Kidney epithelial cell (primary cell): Measurements from ENCODE around the gene PEX6. TPM values are rescaled to one million over a fixed set of nuclear protein-coding genes. Genes with fewer than 3 reads are reported as not detected.

Experiments
- DNase-seq: peaks from one replicate; pipeline ENCODE4 v3.0.0-alpha.2; 2010; ENCODE audit warnings: low read depth
- H3K27me3 ChIP-seq: 2 replicates; pipeline ENCODE4 v1.6.0; 2011; ENCODE audit warnings: low read length; ENCODE audit not compliant: control insufficient read depth, insufficient read depth
- H3K36me3 ChIP-seq: 2 replicates; pipeline ENCODE4 v1.5.1; 2011; ENCODE audit warnings: low read length; ENCODE audit not compliant: control insufficient read depth, insufficient read depth
- H3K4me3 ChIP-seq: 2 replicates; pipeline ENCODE4 v1.5.1; 2011; ENCODE audit warnings: low read depth, mild to moderate bottlenecking, control low read depth, low read length
- CTCF ChIP-seq: IDR thresholded peaks from 2 replicates; pipeline ENCODE4 v1.5.1; 2011; ENCODE audit warnings: mild to moderate bottlenecking, moderate library complexity, low read length, control low read depth, inconsistent platforms; ENCODE audit not compliant: insufficient read depth, poor library complexity, severe bottlenecking
- total RNA-seq: library from RNA; depleted of rRNA; stranded (reverse); fragments of >200 nt; gene quantifications from 2 replicates; pipeline ENCODE4 v1.2.3, GENCODE V29; 2015

PEX6 gene
- total RNA-seq, 1 donor from 2014 or later: 40.7 TPM

- Histone ChIP-seq H3K36me3 (peaks cover 5% of the 10 kb centered on the region), H3K4me3 (peak within 1 kb of the TSS; percentile 95), H3K27me3 (no peaks in the 10 kb centered on the region)
- no peak for TF ChIP-seq CTCF
- DNase-seq: peak; percentile 100
These were observed 35.0 kb upstream of the PEX6 start, which contains the start of the genes KLHDC3 and MEA1 for GRCh38 chr6:43013843-43014433. Gene KLHDC3 (plus strand): TSS chr6:43014249. CDS start chr6:43017193, 2,944 bp downstream. Gene MEA1 (minus strand): TSS chr6:43013946. CDS start chr6:43013813, 133 bp downstream.

- Histone ChIP-seq H3K36me3 (peaks cover 6% of the 10 kb centered on the region), H3K27me3 (no peaks in the 10 kb centered on the region), H3K4me3 (peak overlapping the region; percentile 66)
- no peak for TF ChIP-seq CTCF
- no peak for DNase-seq
These were observed 34.3 kb upstream of the PEX6 start for GRCh38 chr6:43013097-43013842.

DNA sequence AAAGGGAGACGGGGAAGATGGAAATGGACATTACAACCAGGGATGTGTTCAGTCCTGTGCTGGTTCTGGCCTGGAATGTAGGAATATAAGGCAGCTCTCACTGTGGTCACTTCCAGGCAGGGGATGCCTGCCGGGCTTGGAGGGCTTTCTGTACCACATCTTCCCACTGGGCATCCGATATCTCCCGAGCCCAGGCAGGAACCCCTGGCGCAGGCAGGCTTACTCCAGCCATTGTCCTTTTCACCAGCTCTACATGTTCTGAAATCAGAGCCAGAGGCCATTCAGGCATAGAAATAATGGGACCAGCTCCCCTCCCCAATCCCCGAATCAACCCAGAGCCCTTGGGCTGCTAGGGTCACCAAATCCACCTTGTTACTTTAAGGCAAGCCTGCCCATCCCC lies 33.4 kb upstream of the PEX6 start:
- no peaks in the 10 kb centered on the region for H3K27me3 ChIP-seq
- no peak overlapping the region for H3K4me3 ChIP-seq
- no peak for DNase-seq
- TF ChIP-seq CTCF: no peak
- peaks cover 5% of the 10 kb centered on the region for H3K36me3 ChIP-seq

GRCh38 chr6:43011207-43011606 lies 32.2 kb upstream of the PEX6 start:
- no peak for DNase-seq
- TF ChIP-seq CTCF: no peak
- Histone ChIP-seq H3K4me3 (no peak overlapping the region), H3K36me3 (peaks cover 5% of the 10 kb centered on the region), H3K27me3 (no peaks in the 10 kb centered on the region)

GRCh38 chr6:43009124-43009523 lies 30.1 kb upstream of the PEX6 start:
- peak; percentile 53 for TF ChIP-seq CTCF
- Histone ChIP-seq H3K36me3 (peaks cover 5% of the 10 kb centered on the region), H3K27me3 (no peaks in the 10 kb centered on the region), H3K4me3 (no peak overlapping the region)
- DNase-seq: no peak
